Measurements from ENCODE around the gene KLK6.

Gene KLK6

DNA sequence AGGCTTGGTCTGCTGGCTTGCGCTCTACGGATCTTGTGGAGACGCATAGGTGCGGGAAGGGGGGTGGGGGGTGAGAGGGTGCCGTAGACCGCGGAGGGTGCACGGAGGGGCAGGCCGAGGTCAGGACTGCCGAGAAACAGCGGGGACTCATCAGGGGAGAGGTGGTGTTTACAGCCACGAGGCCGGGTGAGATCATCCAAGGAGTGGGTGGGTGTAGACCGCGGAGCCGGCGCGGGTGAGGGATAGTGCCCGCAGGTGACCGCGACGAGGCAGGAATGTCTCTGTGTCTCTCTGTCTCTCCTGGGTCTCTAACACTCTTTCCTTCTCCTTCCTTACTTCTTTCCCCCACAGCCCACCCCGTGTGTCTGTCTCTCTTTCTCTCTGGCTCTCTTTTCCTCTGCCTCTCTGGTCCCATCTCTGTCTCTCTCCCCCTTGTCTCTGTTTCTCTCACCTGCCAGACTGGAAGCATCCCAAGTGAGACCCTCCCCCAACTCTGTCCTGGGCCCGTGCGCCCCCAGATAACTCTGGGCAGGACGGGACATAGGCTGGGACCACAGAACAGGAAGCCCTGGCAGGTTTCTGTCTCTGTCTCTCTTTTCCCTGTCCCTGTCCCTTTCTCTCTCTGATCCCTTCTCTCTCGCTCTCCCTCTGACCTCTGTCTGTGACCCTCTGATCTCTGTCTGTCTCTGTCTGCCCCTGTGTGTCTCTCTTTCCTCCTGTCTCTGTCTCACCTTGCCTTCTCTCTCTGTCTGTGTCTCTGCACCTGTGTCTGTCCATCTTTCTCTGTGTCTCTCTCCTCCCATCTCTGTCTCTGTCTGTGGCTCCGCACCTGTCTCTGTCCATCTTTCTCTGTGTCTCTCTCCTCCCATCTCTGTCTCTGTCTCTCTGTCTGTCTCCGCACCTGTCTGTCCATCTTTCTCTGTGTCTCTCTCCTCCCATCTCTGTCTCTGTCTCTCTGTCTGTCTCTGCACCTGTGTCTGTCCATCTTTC, 56.4 kb downstream of the KLK6 start:
- in situ Hi-C loops (cut with HindIII; ENCODE audit: low sequenced_read_pairs), result no loop called here

GRCh38 chr19:50912102-50912599, 57.2 kb downstream of the KLK6 start:
- in situ Hi-C loops (cut with HindIII; ENCODE audit: low sequenced_read_pairs), result no loop called here

- in situ Hi-C loops (cut with HindIII; ENCODE audit: low sequenced_read_pairs), result no loop called here
Measured at GRCh38 chr19:50911206-50912101, 57.9 kb downstream of the KLK6 start, which contains the start of gene KLK4. Gene KLK4, minus strand, starts transcription at chr19:50911395. Its CDS starts 657 bp downstream, at chr19:50910738.

- in situ Hi-C loops (cut with HindIII; ENCODE audit: low sequenced_read_pairs), result no loop called here
Measured at GRCh38 chr19:50910722-50911121, 58.7 kb downstream of the KLK6 start.

DNA sequence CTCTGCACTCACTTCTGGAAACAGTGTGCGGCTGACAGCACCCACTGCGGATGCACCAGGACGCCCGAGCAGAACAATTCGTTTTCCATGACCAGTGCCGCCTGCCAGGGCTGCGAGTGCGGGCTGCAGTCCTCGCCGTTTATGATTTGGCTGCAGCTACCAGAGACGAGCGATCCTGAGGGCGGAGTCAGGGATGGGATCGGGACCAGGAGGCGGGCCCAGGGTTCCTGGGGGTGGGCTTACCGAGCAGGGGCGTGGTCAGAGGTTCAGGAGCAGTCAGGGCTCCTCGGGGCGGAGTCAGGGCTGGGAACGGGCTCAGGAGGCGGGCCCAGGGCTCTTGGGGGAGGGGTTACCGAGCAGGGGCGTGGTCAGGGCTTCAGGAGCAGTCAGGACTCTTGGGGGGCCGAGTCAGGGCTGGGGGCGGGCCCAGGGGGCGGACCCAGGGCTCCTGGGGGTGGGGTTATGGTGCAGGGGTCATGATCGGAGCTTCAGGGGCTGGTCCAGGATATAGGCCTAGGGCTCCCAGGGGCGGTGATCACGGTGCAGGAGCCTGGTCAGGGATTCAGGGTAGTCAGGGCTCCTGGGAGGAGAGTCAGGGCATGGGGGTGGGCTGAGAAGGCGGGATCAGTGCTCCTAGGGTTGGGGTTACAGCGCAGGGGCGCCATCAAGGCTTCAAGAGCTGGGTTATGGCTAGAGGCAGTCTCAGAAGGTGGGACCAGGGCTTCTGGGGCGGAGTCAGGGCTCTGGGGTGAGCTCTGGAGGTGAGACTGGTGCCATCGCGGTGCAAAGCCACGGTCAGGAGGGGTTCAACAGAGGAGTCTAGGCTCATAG, 59.9 kb downstream of the KLK6 start:
- in situ Hi-C loops (cut with HindIII; ENCODE audit: low sequenced_read_pairs), result no loop called here

All from endothelial cell of hepatic sinusoid (primary cell).